ENCODE measurements around the gene FAM47E.
"Not testable (repeated sequence)": the region's sequence is repeated elsewhere in the genome, so short reads cannot be mapped to it uniquely, and the experiment has no call there.

Gene FAM47E

DNA sequence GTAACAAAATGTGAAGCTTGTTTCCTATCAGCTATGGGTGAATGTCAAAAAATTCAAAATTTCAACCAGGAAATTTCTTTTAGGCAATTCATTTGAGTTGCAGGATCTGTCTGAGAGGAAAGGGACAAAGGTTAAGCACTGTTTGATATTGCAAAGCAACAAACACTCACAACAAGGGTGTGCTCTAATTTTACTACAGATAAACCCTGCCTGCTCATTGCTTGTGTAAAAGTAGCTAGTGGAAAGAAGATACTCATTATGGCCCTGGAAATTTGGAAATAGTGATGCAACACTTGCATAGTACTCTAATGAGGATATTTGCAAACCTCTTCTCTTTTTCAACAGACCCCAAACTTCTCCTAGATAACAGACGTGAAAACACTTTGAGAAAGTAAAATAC, 27.1 kb downstream of the FAM47E start:
- TF ChIP-seq JUND (IDR thresholded peaks at IDR 0.05; ENCODE audit: low read depth) = no peak
- DNase-seq (ENCODE audit: low read depth in 1 of 2, low spot score in 1 of 2) = no peak
- in situ Hi-C loops (cut with HindIII; ENCODE audit: low pct_unique_long_range_greater_than_20kb, low sequenced_read_pairs) = no loop called here

DNA sequence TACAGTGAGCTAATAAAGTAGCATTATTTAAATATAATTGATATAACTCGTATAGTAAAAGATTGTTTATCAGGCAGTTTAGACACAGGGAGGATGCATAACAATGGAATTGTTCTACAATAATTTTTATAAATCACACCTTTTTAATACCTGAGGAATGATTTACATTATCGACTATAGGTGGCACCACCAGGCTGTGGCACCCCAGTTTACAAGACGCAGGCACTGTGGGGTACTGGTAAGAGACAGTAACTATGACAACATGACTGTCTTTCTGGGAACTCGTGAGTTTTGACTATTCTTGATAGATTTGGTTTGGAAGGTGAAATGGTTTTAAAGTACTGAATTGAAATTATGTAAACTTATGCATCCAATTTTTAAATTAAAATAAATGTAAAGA, 27.9 kb downstream of the FAM47E start:
- no peak for DNase-seq (ENCODE audit: low read depth in 1 of 2, low spot score in 1 of 2)
- in situ Hi-C loops (cut with HindIII; ENCODE audit: low pct_unique_long_range_greater_than_20kb, low sequenced_read_pairs) = no loop called here
- TF ChIP-seq JUND (IDR thresholded peaks at IDR 0.05; ENCODE audit: low read depth) = no peak

DNA sequence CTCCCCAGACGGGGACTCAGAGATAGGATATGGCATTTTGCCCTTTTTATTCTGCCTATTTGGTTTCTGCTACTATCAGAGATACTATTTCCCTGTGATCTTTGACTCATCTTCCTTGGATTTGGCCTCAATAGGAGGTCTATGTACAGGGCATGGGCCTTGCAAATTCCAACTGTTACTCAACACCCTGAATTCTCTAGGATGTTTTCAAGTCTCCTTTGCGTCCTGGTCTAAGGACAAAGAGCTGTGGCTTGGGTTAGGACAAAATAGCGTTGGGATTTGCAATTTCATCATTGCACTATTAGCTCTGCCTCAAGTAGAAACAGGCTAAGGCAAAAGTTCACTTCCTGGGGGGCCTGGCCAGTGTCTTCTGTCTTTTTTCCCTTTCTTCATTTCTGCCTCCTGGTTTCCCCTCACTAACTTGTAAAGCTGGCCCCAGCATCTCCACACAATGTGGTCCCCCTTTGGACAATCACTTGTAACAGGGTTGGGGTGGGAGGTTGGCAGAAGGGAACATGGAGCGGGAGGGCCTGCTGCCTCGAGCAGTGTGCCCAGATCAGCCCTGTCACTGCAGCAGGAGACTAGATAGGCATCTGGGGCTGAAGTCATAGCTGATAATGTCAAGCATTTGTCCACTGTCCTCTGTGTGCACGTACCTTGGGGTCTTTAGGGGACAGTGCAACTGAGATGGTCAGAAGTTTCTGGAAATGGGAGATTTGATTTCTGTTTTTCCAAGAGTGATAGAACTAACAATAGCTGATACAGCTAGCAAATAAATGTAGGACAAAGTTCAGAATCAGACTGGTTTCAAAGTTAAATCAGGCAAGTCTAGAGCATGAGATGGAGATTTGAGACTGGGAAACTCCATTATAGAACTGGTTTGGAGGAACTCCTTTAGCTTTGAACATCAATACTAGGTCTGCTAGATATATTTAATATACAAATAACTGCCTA, 29.2 kb downstream of the FAM47E start:
- in situ Hi-C loops (cut with HindIII; ENCODE audit: low pct_unique_long_range_greater_than_20kb, low sequenced_read_pairs) = no loop called here
- TF ChIP-seq JUND (IDR thresholded peaks at IDR 0.05; ENCODE audit: low read depth) = no peak
- DNase-seq (ENCODE audit: low read depth in 1 of 2, low spot score in 1 of 2) = no peak

DNA sequence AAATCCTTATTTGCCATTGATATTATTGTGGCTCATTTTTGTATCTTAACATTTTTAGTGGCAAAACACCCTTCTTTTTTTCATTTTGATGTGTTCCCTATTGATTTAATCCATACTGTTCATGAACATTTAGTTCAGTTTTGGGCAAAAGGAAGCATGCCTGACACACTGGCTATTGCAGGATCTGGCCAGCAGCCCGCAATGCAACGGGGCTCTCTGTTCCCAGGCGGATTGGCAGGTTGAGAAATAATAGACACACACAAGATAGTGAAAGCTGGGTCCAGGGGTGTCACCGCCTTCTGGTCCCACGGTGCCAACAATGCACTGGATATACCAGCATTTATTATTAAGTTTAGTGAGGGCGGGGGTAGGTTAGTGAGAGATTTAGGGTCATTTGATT, 30.1 kb downstream of the FAM47E start:
- in situ Hi-C loops (cut with HindIII; ENCODE audit: low pct_unique_long_range_greater_than_20kb, low sequenced_read_pairs); DNase-seq (ENCODE audit: low read depth in 1 of 2, low spot score in 1 of 2): not testable (repeated sequence)

DNA sequence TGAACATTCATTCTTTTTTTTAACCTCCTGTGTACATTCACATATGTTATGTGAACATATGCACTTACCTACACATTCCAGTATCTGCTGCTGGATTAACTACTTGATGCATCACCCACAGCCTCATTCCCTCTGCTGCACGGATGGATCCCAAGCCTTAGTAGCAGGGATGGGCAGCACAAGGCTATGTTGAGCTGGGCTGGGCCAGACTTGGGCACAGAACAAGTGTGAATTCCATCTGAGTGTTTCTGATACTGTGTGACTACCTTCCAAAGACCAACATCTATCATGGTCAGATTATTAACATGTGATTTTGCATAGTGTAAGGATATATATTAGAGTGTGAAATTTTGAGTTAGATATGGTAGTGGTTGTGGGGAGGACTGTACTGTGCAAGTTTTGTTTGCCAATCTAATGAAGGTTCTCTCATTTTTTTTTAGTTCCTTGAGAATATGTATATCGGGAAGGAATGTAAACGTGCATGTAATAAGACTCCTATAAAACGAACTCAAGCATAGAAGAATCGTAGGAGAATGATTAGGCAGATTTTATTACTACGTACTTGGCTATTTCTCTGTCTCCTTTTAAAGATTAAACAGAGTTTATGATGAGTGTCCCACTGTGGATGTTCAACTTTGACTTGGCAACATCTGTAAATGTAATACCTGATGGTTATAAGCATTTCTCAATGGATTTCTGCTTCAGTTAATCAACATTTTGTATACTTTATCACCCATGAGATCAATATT, 31.6 kb downstream of the FAM47E start:
- TF ChIP-seq JUND (IDR thresholded peaks at IDR 0.05; ENCODE audit: low read depth) = no peak
- DNase-seq (ENCODE audit: low read depth in 1 of 2, low spot score in 1 of 2) = no peak
- in situ Hi-C loops (cut with HindIII; ENCODE audit: low pct_unique_long_range_greater_than_20kb, low sequenced_read_pairs) = no loop called here

DNA sequence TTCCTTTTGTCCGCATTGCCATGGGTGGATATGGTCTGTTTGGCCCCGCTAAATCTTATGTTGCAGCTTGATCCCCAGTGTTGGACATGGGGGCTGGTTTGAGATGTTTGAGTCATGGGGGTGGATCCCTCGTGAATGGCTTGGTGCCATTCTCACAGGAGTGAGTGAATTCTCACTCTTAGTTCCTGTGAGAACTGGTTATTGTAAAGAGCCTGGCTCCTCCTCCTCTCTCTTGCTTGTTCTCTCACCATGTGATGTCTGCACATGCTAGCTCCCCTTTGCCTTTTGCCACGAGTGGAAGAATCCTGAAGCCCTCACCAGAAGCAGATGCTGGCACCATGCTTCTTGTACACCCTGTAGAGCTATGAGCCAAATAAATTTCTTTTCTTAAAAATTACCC, 32.4 kb downstream of the FAM47E start:
- no peak for DNase-seq (ENCODE audit: low read depth in 1 of 2, low spot score in 1 of 2)
- in situ Hi-C loops (cut with HindIII; ENCODE audit: low pct_unique_long_range_greater_than_20kb, low sequenced_read_pairs) = no loop called here
- TF ChIP-seq JUND (IDR thresholded peaks at IDR 0.05; ENCODE audit: low read depth) = no peak

DNA sequence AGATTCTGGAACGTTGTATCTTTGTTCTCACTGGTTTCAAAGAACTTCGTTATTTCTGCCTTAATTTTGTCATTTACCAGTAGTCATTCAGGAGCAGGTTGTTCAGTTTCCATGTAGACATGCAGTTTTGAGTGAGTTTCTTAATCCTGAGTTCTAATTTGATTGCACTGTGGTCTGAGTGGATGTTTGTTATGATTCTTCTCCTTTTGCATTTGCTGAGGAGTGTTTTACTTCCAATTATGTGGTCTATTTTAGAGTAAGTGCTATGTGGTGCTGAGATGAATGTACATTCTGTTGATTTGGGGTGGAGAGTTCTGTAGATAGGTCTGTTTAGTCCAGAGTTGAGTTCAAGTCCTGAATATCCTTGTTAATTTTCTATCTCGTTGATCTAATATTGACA, 36.3 kb downstream of the FAM47E start:
- DNase-seq (ENCODE audit: low read depth in 1 of 2, low spot score in 1 of 2); in situ Hi-C loops (cut with HindIII; ENCODE audit: low pct_unique_long_range_greater_than_20kb, low sequenced_read_pairs): not testable (repeated sequence)

DNA sequence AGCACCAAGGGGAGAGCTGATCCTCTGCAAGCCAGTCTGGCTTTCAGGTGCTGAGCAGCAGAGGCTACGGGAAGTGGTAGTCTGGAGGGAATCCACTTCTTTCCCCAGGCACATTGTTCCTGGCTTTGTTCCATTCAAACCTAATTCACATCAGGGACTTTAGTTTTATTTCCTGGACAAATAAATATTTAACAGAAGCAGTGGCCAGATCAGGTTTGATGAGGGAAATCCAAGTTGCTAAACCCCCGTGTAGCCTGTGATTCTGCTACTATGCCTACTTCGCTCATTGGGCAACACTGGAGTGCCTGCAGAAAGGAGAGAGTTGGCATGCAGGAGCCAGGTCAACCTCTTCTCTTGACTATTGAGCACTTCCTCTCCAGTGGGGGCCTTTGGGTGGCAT, 41.2 kb downstream of the FAM47E start:
- in situ Hi-C loops (cut with HindIII; ENCODE audit: low pct_unique_long_range_greater_than_20kb, low sequenced_read_pairs) = no loop called here
- DNase-seq (ENCODE audit: low read depth in 1 of 2, low spot score in 1 of 2) = no peak
- no peak for TF ChIP-seq JUND (IDR thresholded peaks at IDR 0.05; ENCODE audit: low read depth)

DNA sequence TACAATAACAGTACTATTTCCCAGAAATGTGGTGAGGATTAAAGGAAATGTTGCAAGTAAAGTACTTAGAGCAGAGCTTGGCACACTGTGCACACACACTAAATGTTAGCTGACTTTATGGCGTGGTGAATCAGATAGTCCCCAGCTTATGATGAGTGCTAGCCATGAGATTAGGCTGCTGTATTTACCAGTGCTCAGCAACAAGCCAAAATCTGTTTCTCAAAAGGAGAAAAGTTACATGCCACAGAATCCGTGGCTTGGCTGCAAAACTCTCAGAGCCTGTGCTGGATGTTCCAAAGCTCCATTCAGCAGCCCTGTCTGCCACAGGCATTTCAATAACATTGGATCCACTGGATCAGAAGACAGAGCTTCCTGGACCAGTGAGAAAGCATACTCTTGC, 42.3 kb downstream of the FAM47E start:
- no peak for TF ChIP-seq JUND (IDR thresholded peaks at IDR 0.05; ENCODE audit: low read depth)
- in situ Hi-C loops (cut with HindIII; ENCODE audit: low pct_unique_long_range_greater_than_20kb, low sequenced_read_pairs) = no loop called here
- DNase-seq (ENCODE audit: low read depth in 1 of 2, low spot score in 1 of 2) = no peak

DNA sequence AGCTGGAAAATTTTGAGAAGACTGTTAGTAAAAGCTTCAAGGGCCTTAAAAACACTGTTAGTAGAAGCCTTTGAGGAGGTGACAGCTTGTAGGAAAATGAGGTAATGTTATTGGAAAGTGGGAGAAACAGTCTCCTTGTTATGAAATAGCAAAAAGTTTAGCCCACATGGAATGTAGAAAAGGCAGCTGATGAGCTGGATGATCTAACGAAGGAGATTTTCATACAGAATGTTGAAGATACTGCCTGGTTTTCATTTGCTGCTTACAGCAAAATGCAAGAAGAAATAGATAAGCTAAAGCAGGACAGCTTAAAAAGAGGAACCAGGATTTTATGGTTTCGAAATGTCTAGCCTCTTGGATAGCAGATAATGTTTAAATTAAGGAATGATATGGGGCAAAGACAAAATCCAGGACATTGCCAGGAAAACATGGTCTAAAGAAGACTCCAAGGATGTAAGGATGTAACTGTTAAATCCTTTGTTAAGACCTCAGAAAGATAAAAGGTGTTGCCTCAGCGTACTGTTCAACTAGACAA, 44.8 kb downstream of the FAM47E start:
- no peak for TF ChIP-seq JUND (IDR thresholded peaks at IDR 0.05; ENCODE audit: low read depth)
- no peak for DNase-seq (ENCODE audit: low read depth in 1 of 2, low spot score in 1 of 2)
- in situ Hi-C loops (cut with HindIII; ENCODE audit: low pct_unique_long_range_greater_than_20kb, low sequenced_read_pairs) = no loop called here

DNA sequence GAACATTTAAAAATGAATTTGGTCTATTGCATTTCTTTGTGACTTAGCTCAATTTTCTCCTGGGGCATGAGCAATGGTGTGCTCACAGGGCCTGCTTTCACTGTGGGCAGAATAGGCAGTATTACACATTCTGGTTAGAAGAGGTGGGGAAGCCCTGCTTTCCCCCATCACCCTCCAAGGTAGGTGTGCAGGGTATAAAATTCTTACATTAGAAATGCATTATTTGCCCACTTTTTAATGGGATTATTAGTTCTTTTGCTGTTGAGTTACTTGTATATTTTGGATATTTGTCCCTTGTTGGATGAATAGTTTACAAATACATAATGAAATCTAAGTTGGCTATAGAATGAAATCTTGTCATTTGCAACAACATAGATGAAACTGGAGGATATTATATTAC, 46.7 kb downstream of the FAM47E start:
- no peak for DNase-seq (ENCODE audit: low read depth in 1 of 2, low spot score in 1 of 2)
- no peak for TF ChIP-seq JUND (IDR thresholded peaks at IDR 0.05; ENCODE audit: low read depth)
- in situ Hi-C loops (cut with HindIII; ENCODE audit: low pct_unique_long_range_greater_than_20kb, low sequenced_read_pairs) = no loop called here

DNA sequence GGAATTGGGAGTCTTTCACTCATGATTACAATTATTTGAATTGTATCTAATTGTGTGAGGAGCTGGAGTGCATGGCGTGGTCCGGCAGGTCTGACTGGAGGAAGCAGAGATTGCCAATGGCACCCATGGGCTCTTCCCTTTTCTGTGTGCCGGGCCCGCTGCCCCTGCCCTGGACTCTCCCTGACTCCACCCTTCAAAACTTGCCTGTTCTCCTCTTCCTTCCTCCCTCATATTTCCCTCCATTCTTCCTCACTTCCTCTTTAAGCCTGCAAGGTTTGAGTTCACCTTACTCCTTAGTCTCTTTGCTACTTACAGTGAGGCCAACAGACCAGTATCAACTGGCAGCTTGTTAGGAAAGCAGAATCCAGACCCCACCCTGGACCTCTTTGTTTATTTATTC, 48.5 kb downstream of the FAM47E start:
- in situ Hi-C loops (cut with HindIII; ENCODE audit: low pct_unique_long_range_greater_than_20kb, low sequenced_read_pairs) = no loop called here
- TF ChIP-seq JUND (IDR thresholded peaks at IDR 0.05; ENCODE audit: low read depth) = no peak
- DNase-seq (ENCODE audit: low read depth in 1 of 2, low spot score in 1 of 2) = no peak

All from T47D (cell line).